Measurements from ENCODE around the gene C19orf38. TPM values are rescaled to one million over a fixed set of nuclear protein-coding genes. Genes with fewer than 3 reads are reported as not detected.

The C19orf38 gene, protein sequence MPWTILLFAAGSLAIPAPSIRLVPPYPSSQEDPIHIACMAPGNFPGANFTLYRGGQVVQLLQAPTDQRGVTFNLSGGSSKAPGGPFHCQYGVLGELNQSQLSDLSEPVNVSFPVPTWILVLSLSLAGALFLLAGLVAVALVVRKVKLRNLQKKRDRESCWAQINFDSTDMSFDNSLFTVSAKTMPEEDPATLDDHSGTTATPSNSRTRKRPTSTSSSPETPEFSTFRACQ
- 10 to 100 TPM in 1 of 5 experiments, 1 to 10 TPM in 4; 2.5 to 50.5 (median 3.5) TPM for total RNA-seq
- 1 to 10 TPM; 1.4 to 2.8 TPM for polyA plus RNA-seq
- 3.0 reads per million, percentile 16 among the genes with 10 or more reads in this experiment for total RNA-seq

DNA sequence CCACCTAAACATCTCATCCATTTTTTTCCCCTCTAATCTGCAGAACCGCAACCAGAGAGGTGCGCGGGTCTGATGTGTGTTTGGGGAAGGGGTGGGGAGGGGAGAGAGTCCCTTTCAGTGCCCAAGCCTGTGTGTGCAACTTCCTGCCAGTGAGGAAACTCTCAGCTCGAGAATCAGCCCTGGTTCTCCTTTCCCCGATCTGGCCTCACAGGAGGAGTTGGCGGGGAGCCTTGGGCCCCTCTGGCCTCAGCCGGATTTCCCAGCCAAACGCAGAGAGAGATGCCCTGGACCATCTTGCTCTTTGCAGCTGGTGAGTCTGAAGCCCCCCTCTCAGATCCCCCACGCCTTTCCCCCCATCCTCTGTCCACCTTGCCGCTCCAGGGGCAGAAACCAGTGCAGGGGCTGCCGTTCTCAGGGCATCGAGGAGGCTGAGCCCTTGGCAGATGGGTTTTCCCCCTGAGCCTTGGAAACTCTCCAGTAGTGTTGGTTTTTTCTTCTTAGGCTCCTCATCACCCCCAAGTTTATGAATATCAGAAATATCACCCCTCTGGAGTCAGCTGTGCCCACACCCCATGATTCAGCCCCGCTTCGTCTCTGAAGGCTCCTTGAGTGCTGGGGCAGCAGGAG is at the start of gene C19orf38:
Gene C19orf38 (plus strand): TSS at position 186 of the 627 bp plus-strand sequence. CDS start 94 bp downstream, at position 280.
- no peak for DNase-seq
- Mint-ChIP-seq H3K27ac (peak within 1 kb of the TSS in 8 of 9 donors; percentile 61 to 83 (median 76)), H3K9me3 (peaks cover 0 to 15% (median 5%) of the 10 kb centered on the region in 11 donors), H3K4me3 (peak within 1 kb of the TSS; percentile 66 to 87 (median 78)), H3K4me1 (peaks cover 4 to 14% (median 8%) of the 10 kb centered on the region in 7 donors), H3K36me3 (peaks cover 4 to 9% (median 5%) of the 10 kb centered on the region in 5 donors), H3K27me3 (no peaks in the 10 kb centered on the region)
- Histone ChIP-seq H3K4me1 (ENCODE audit: control insufficient read depth in 2 of 2, insufficient read depth in 2 of 2, low read length in 2 of 2) (peaks cover 0 to 5% of the 10 kb centered on the region in 2 donors), H3K27ac (ENCODE audit: low read depth, low read length) (no peak within 1 kb of the TSS), H3K36me3 (ENCODE audit: control insufficient read depth in 2 of 3, insufficient read depth in 3 of 3, low read length in 3 of 3) (no peaks in the 10 kb centered on the region), H3K27me3 (ENCODE audit: control insufficient read depth in 2 of 2, insufficient read depth in 2 of 2, low read length in 2 of 2) (no peaks in the 10 kb centered on the region), H3K9me3 (ENCODE audit: control insufficient read depth in 2 of 3, low read length in 3 of 3) (peaks cover 0 to 7% (median 0%) of the 10 kb centered on the region in 3 experiments), H3K4me3 (ENCODE audit: low read length) (peak within 1 kb of the TSS; percentile 27)
- ATAC-seq = peak; percentile 76
- intact Hi-C loops (cut with micrococcal nuclease) = no loop called here
- CTCF ChIA-PET = no interaction called here
- POLR2A ChIA-PET = no interaction called here

DNA sequence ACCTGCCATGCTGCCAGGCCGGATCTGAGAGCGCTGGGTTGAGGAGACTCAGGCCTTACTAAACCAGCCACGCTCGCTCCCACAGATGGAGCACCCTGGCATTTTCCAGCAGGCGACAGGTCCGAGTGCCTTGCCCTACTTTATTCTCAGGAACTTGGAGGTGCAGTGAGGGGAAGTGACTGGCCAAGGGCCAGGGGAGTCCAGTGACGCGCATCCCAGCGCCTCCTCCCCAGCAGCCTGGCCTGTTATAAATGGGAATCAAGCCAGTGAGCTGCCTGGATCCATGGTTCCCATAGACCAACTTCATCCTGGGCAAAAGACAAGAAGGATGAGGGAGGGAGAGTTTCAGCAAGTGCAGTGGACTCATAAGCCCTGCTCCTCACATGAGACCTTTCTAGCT is 47.7 kb upstream of the C19orf38 start:
- H3K9me3 Mint-ChIP-seq = no peaks in the 10 kb centered on the region
- DNase-seq = no peak
- peaks cover 0 to 97% (median 32%) of the 10 kb centered on the region in 3 experiments for H3K36me3 ChIP-seq (ENCODE audit: control insufficient read depth in 2 of 3, insufficient read depth in 3 of 3, low read length in 3 of 3)
- H3K27ac Mint-ChIP-seq = peak overlapping the region in 5 of 9 donors; percentile 6 to 93 (median 68)
- peaks cover 8 to 31% (median 13%) of the 10 kb centered on the region in 5 donors for H3K36me3 Mint-ChIP-seq
- CTCF ChIA-PET = interaction anchor here (1.6 kb wide), 1 partner anchor 83 kb away, joined by 4 read pairs; the partner anchor contains the start of gene DNM2
- H3K27me3 Mint-ChIP-seq = no peaks in the 10 kb centered on the region
- intact Hi-C loops (cut with micrococcal nuclease) = no loop called here
- no peaks in the 10 kb centered on the region for H3K9me3 ChIP-seq (ENCODE audit: control insufficient read depth in 2 of 3, low read length in 3 of 3)
- no peak overlapping the region for H3K4me3 Mint-ChIP-seq
- H3K4me1 Mint-ChIP-seq = peaks cover 12 to 39% (median 16%) of the 10 kb centered on the region in 7 donors
- no peaks in the 10 kb centered on the region for H3K27me3 ChIP-seq (ENCODE audit: control insufficient read depth in 2 of 2, insufficient read depth in 2 of 2, low read length in 2 of 2)
- H3K4me1 ChIP-seq (ENCODE audit: control insufficient read depth in 2 of 2, insufficient read depth in 2 of 2, low read length in 2 of 2) = peaks cover 25 to 39% of the 10 kb centered on the region in 2 donors
- no peak for ATAC-seq
- H3K27ac ChIP-seq (ENCODE audit: low read depth, low read length) = no peak overlapping the region
- no peak overlapping the region for H3K4me3 ChIP-seq (ENCODE audit: low read length)
- POLR2A ChIA-PET = no interaction called here

DNA sequence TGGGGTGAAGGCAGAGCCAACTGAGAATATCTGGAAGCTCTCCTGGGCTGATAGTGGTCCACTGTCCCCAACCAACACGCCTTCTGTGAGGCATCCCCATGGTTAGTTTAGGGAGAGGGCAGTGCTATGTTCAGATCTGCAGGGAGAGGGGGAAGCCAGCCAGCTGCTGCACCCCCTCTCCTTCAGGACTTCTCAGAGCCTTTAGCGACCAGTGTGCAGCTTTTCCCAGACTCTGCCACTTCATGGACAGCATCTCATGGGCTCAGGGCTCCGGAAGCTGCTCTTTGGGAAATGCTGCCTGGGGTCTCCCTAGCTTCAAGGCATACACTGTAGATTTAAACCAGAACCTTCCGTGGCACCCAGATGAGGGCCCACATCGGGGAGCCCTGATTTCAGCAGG is 45.7 kb upstream of the C19orf38 start:
- Mint-ChIP-seq H3K36me3 (peaks cover 8 to 31% (median 9%) of the 10 kb centered on the region in 5 donors), H3K9me3 (no peaks in the 10 kb centered on the region), H3K27me3 (no peaks in the 10 kb centered on the region), H3K27ac (peak overlapping the region in 1 of 9 donors; percentile 36), H3K4me1 (peaks cover 6 to 27% (median 10%) of the 10 kb centered on the region in 7 donors), H3K4me3 (no peak overlapping the region)
- Histone ChIP-seq H3K4me3 (ENCODE audit: low read length) (no peak overlapping the region), H3K27me3 (ENCODE audit: control insufficient read depth in 2 of 2, insufficient read depth in 2 of 2, low read length in 2 of 2) (no peaks in the 10 kb centered on the region), H3K4me1 (ENCODE audit: control insufficient read depth in 2 of 2, insufficient read depth in 2 of 2, low read length in 2 of 2) (peaks cover 7 to 24% of the 10 kb centered on the region in 2 donors), H3K9me3 (ENCODE audit: control insufficient read depth in 2 of 3, low read length in 3 of 3) (no peaks in the 10 kb centered on the region), H3K36me3 (ENCODE audit: control insufficient read depth in 2 of 3, insufficient read depth in 3 of 3, low read length in 3 of 3) (peaks cover 0 to 84% (median 22%) of the 10 kb centered on the region in 3 experiments), H3K27ac (ENCODE audit: low read depth, low read length) (no peak overlapping the region)
- DNase-seq = no peak
- CTCF ChIA-PET = no interaction called here
- ATAC-seq = no peak
- intact Hi-C loops (cut with micrococcal nuclease) = no loop called here
- POLR2A ChIA-PET = no interaction called here

DNA sequence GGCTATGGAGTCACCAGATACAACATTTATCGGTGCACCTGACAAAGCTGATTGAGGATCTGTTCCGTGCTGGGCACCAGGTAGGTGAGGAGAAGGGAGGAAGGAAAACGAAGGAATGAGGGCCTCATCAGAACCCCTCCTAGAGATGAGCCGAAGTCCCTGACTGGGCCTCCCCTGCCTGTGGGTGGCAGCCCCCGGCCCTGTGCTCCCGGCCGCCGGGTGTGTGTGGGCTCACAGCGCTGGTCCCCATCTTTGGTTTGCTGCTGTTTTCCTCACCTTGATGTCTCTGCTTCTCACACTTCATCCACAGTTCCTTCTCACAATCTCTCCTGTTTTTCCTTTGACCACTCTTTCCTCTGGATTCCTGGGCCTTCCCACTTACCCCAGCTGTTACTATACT is 45.0 kb upstream of the C19orf38 start:
- Histone ChIP-seq H3K36me3 (ENCODE audit: control insufficient read depth in 2 of 3, insufficient read depth in 3 of 3, low read length in 3 of 3) (peaks cover 0 to 83% (median 22%) of the 10 kb centered on the region in 3 experiments), H3K9me3 (ENCODE audit: control insufficient read depth in 2 of 3, low read length in 3 of 3) (no peaks in the 10 kb centered on the region), H3K4me1 (ENCODE audit: control insufficient read depth in 2 of 2, insufficient read depth in 2 of 2, low read length in 2 of 2) (peaks cover 0 to 16% of the 10 kb centered on the region in 2 donors), H3K4me3 (ENCODE audit: low read length) (no peak overlapping the region), H3K27me3 (ENCODE audit: control insufficient read depth in 2 of 2, insufficient read depth in 2 of 2, low read length in 2 of 2) (no peaks in the 10 kb centered on the region), H3K27ac (ENCODE audit: low read depth, low read length) (no peak overlapping the region)
- peaks cover 9 to 33% (median 10%) of the 10 kb centered on the region in 5 donors for H3K36me3 Mint-ChIP-seq
- DNase-seq = no peak
- ATAC-seq = no peak
- H3K9me3 Mint-ChIP-seq = no peaks in the 10 kb centered on the region
- peaks cover 1 to 23% (median 4%) of the 10 kb centered on the region in 7 donors for H3K4me1 Mint-ChIP-seq
- peak overlapping the region in 3 of 9 donors; percentile 17 to 66 (median 63) for H3K27ac Mint-ChIP-seq
- ChIA-PET POLR2A (no interaction called here), CTCF (no interaction called here)
- intact Hi-C loops (cut with micrococcal nuclease) = no loop called here
- no peak overlapping the region for H3K4me3 Mint-ChIP-seq
- no peaks in the 10 kb centered on the region for H3K27me3 Mint-ChIP-seq

DNA sequence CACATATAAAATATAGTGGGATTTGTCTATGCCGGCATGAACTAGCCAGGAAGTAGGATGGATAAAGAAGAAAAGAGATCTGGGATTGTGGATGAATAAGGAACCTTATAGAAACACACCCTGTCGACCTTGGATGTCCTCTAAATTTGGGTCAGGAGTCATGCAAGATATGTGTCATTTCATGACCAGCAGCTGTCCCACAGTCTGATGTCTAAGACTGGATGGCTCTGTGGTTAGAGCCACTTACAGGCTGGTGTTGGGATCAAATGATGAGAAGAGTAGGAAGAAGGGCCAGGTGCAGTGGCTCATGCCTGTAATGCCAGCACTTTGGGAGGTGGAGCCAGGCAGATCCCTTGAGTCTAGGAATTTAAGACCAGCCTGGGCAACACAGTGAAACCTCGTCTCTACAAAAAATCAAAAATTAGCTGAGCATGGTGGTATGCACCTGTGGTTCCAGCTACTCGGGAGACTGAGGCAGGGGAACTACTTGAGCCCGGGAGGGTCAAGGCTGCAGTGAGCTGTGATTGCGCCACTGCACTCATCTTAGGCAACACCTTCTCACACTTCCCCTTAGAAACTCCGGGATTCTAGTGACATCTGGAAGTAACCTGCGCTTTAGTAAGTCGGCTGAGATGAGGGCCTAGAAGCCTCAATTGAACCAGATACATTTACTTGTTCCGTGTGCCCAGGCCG is 43.0 kb upstream of the C19orf38 start:
- Histone ChIP-seq H3K27ac (ENCODE audit: low read depth, low read length) (no peak overlapping the region), H3K9me3 (ENCODE audit: control insufficient read depth in 2 of 3, low read length in 3 of 3) (no peaks in the 10 kb centered on the region), H3K36me3 (ENCODE audit: control insufficient read depth in 2 of 3, insufficient read depth in 3 of 3, low read length in 3 of 3) (peaks cover 0 to 82% (median 22%) of the 10 kb centered on the region in 3 experiments), H3K27me3 (ENCODE audit: control insufficient read depth in 2 of 2, insufficient read depth in 2 of 2, low read length in 2 of 2) (no peaks in the 10 kb centered on the region), H3K4me3 (ENCODE audit: low read length) (no peak overlapping the region), H3K4me1 (ENCODE audit: control insufficient read depth in 2 of 2, insufficient read depth in 2 of 2, low read length in 2 of 2) (peaks cover 0 to 15% of the 10 kb centered on the region in 2 donors)
- Mint-ChIP-seq H3K4me1 (peaks cover 10 to 23% (median 17%) of the 10 kb centered on the region in 7 donors), H3K4me3 (no peak overlapping the region), H3K9me3 (no peaks in the 10 kb centered on the region), H3K27ac (peak overlapping the region in 3 of 9 donors; percentile 12 to 42 (median 42)), H3K27me3 (no peaks in the 10 kb centered on the region), H3K36me3 (peaks cover 17 to 40% (median 21%) of the 10 kb centered on the region in 5 donors)
- intact Hi-C loops (cut with micrococcal nuclease) = no loop called here
- CTCF ChIA-PET = interaction anchor here (0.6 to 1.1 kb wide), 2 partner anchors 16 to 88 kb away, joined by 3 read pairs; partner anchors contain the start of gene DNM2
- POLR2A ChIA-PET = interaction anchor here (0.7 to 0.8 kb wide), 2 partner anchors 19 to 50 kb away, joined by 3 read pairs; no protein-coding TSS in a partner anchor
- ATAC-seq (peak; percentile 33), DNase-seq (no peak)

DNA sequence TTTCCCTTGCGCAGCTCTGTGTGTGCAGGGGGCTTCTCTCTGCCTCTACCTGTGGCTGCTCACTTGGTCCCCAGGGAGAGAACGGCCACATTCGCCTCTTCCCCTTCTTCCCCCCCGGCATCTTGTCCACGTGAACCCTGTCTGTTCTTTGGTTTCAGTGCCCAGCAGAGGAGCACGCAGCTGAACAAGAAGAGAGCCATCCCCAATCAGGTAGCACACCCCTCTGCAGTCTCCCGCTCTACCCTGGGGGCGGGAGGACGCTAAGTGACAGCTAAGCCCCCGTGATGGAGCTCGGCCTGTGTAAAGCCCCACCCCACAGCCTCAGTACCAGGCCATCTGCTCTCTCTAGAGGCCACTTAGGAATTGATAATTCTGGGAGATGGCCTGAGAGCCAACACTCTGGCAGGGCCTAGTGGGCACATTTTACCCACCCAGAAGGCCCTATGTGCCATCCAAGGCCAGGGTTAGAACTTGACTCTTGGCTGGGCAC is 42.4 kb upstream of the C19orf38 start:
- H3K4me1 Mint-ChIP-seq = peaks cover 10 to 24% (median 17%) of the 10 kb centered on the region in 7 donors

More for the DNA sequence above, 42.4 kb upstream of the C19orf38 start:
- Mint-ChIP-seq H3K4me3 (no peak overlapping the region), H3K27ac (peak overlapping the region in 1 of 9 donors; percentile 42), H3K36me3 (peaks cover 17 to 36% (median 21%) of the 10 kb centered on the region in 5 donors), H3K27me3 (no peaks in the 10 kb centered on the region), H3K9me3 (no peaks in the 10 kb centered on the region)
- intact Hi-C loops (cut with micrococcal nuclease) = no loop called here
- CTCF ChIA-PET = interaction anchor here (0.6 to 1.1 kb wide), 2 partner anchors 15 to 88 kb away, joined by 3 read pairs; partner anchors contain the start of gene DNM2
- DNase-seq (no peak), ATAC-seq (no peak)
- Histone ChIP-seq H3K4me1 (ENCODE audit: control insufficient read depth in 2 of 2, insufficient read depth in 2 of 2, low read length in 2 of 2) (peaks cover 0 to 14% of the 10 kb centered on the region in 2 donors), H3K9me3 (ENCODE audit: control insufficient read depth in 2 of 3, low read length in 3 of 3) (no peaks in the 10 kb centered on the region), H3K27ac (ENCODE audit: low read depth, low read length) (no peak overlapping the region), H3K27me3 (ENCODE audit: control insufficient read depth in 2 of 2, insufficient read depth in 2 of 2, low read length in 2 of 2) (no peaks in the 10 kb centered on the region), H3K36me3 (ENCODE audit: control insufficient read depth in 2 of 3, insufficient read depth in 3 of 3, low read length in 3 of 3) (peaks cover 0 to 82% (median 20%) of the 10 kb centered on the region in 3 experiments), H3K4me3 (ENCODE audit: low read length) (no peak overlapping the region)
- POLR2A ChIA-PET = interaction anchor here (0.6 to 1.2 kb wide), 2 partner anchors 45 to 1919 kb away, joined by 3 read pairs; no protein-coding TSS in a partner anchor
